OCI-M2 (cell line): ENCODE measurements around the gene ETV6.

Source experiments
- DNase-seq: peaks from one replicate; lab custom pipeline; 2025; ENCODE audit not compliant: unreplicated experiment; lab: John Stamatoyannopoulos, UW

The ETV6 gene

GRCh38 chr12:11797317-11797913 is 147.9 kb downstream of the ETV6 start:
- DNase-seq = no peak

GRCh38 chr12:11798006-11798708 is 148.7 kb downstream of the ETV6 start:
- DNase-seq = no peak

GRCh38 chr12:11798856-11799501 is 149.5 kb downstream of the ETV6 start:
- peak; percentile 47 for DNase-seq

GRCh38 chr12:11799502-11799873 is 150.0 kb downstream of the ETV6 start:
- no peak for DNase-seq

DNA sequence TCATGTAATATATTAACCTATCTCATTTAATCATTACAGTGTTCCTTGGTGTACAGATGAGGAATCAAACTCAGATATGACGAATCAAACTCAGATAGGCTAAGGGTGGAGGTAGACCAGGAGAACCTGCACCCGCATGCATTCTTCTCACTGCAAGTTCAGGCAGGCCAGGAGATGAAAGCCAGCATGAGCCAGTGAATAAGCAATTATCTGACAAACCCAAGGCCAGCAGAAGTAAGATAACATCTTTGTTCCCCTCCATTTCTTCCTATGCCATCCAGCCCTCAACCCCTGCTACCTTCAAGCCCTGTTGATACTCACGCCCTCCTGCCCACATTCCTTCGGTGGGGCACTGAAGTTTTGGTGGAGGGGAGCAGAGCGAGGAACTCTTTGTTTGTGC is 152.2 kb downstream of the ETV6 start:
- no peak for DNase-seq

- DNase-seq = no peak
Measured at GRCh38 chr12:11804130-11804529, 154.7 kb downstream of the ETV6 start.

- DNase-seq = no peak
Measured at GRCh38 chr12:11805043-11805442, 155.6 kb downstream of the ETV6 start.

GRCh38 chr12:11805680-11806079 is 156.2 kb downstream of the ETV6 start:
- no peak for DNase-seq

DNA sequence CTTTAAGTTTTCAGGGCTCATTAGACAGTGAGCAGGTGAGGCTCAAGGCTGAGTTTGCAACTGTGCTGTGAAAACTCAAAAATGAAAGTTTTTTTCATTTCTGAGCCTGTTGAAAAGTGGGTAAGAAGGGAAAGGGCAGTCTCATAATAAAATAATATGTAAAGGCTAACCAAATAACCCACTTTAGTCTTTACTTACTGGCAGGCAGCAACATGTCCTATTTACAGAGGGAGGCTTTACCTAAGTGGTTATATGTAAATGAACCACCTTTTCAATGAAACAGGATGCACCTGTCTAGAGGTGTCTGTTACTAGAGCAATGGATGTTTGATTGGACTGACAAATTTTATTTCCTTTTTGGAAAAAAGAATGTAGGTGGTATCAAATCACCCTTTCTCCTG is 158.0 kb downstream of the ETV6 start:
- DNase-seq = no peak

GRCh38 chr12:11808931-11809330 is 159.5 kb downstream of the ETV6 start:
- DNase-seq = no peak

DNA sequence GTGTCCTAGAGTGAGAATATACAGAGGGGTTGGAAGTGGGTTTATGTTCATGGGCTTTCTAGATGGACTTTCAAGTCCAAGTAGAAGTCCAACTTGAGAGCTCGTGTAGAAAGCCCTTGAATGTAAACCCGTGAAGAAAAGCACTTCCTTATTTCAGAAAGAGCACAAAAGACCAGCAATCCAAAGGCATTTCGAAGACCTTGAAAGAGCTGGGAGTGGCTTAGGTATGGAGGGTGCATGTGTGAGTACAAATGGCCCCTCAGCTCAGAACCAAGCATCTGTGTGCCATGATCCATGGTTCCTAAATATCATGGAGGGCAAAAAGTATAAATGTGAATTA is 160.7 kb downstream of the ETV6 start:
- no peak for DNase-seq

GRCh38 chr12:11811008-11811407 is 161.5 kb downstream of the ETV6 start:
- DNase-seq = no peak

GRCh38 chr12:11812241-11812585 is 162.7 kb downstream of the ETV6 start:
- no peak for DNase-seq

GRCh38 chr12:11812586-11813437 is 163.3 kb downstream of the ETV6 start:
- no peak for DNase-seq

DNA sequence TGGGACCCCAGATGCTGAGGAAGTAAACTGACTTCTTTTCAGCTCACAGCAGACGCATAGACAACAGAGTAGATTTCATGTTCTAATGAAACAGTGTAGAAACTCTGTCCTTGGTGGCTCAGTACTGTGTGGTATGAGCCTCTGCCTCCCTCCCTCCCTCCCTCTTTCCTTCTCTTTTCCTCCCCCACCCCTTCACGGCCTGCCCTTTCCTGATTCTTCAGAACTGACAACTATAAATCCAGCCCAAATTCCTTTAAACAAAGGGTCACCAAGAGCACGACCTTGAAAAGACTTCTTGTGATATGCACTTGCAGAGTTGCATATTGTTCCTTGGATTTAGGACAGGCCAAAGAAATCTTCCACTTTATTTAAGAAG is 164.0 kb downstream of the ETV6 start:
- no peak for DNase-seq

DNA sequence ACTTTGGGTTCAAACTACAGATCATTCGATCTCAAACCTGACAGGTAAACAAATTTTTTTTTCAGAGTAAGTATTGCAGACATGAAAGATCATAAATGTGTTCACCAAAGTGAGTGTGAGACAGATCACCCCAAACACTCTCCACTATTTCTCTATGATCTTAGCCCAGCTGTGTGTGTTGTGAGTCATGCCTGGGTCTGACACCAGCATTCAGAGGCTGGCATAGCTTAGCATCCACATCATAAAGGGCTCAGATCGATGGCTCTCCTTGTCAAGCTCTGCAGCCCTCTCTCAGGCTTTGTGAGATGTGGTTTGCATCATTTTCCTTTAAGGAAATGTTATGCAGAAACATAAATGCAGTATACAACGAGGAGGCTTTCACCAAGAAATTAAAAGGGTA is 164.9 kb downstream of the ETV6 start:
- no peak for DNase-seq

- DNase-seq = no peak
Measured at GRCh38 chr12:11815397-11815796, 165.9 kb downstream of the ETV6 start.

DNA sequence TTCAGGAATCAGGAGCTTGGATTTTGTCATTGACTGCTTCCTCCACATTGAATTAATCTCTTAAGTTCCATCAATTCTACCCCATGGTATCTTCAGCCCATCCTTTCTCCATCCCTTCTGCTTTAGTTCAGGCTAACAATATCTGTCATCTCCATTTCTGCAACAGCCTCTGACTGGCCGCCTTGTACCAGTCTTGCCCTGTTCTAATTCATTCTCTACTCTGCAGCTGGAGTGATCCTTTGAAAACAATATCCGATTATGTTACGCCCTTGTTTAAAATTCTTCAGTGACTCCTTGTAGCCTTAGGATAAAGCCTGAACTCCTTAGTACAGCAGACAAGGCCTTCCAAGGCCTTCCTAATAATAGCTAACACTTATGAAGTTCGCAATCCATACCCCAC is 170.2 kb downstream of the ETV6 start:
- no peak for DNase-seq

DNA sequence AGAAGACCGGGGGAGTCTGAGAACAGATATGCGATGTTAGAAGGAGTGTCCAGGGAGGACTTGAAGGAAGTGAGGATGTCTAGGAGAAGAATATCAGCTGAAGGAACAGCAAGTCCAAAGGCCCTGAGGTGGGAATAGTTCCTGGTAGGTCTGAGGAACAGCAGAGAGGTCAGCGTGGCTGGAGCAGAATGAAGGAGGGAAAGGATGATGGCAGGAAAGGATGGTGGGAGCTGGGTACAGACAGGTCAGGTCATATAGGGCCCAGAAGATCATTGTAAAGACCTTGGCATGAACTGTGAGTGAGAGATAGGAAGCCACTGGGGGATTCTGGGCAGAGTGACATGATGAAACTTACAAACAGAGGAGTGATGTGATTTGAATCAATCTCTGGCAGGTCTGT is 171.0 kb downstream of the ETV6 start:
- DNase-seq = no peak

- no peak for DNase-seq
Measured at GRCh38 chr12:11821386-11822080, 172.1 kb downstream of the ETV6 start.

- DNase-seq = no peak
Measured at GRCh38 chr12:11822081-11822834, 172.8 kb downstream of the ETV6 start.
